GM23338 (cell line): ENCODE measurements around the gene NEU4. TPM values are rescaled to one million over a fixed set of nuclear protein-coding genes. Genes with fewer than 3 reads are reported as not detected.
"Not testable (repeated sequence)": the region's sequence is repeated elsewhere in the genome, so short reads cannot be mapped to it uniquely, and the experiment has no call there.

Source experiments
- ATAC-seq: fragments of 200-7000 bp; cut with Tn5 transposase; 3 replicates; pipeline ENCODE4 v1.9.1; 2020
- DNase-seq: peaks from one replicate; pipeline ENCODE4 v3.0.0-alpha.2; 2015; ENCODE audit warnings: low spot score
- H2AFZ ChIP-seq: fragments of 200-600 bp; sonication (generic); 2 replicates; pipeline ENCODE4 v1.8.0; 2016; ENCODE audit warnings: antibody characterized with exemption, mild to moderate bottlenecking, moderate library complexity
- H3F3A ChIP-seq: fragments of 200-600 bp; sonication (generic); replicated peaks from 2 replicates; pipeline ENCODE4 v1.8.0; 2017; ENCODE audit warnings: antibody characterized with exemption, mixed run types, low read depth
- H3K27ac ChIP-seq: fragments of 200-600 bp; sonication (generic); 2 replicates; pipeline ENCODE4 v1.6.1; 2016; ENCODE audit warnings: low read depth
- H3K27me3 ChIP-seq: fragments of 200-600 bp; sonication (generic); 2 replicates; pipeline ENCODE4 v1.8.0; 2016; ENCODE audit warnings: mild to moderate bottlenecking, mixed run types, moderate library complexity; ENCODE audit not compliant: insufficient read depth
- H3K36me3 ChIP-seq: fragments of 200-600 bp; sonication (generic); 2 replicates; pipeline ENCODE4 v1.8.0; 2016; ENCODE audit warnings: mild to moderate bottlenecking; ENCODE audit not compliant: insufficient read depth
- H3K4me1 ChIP-seq: fragments of 200-600 bp; sonication (generic); 2 replicates; pipeline ENCODE4 v1.8.0; 2016; ENCODE audit warnings: mild to moderate bottlenecking, moderate library complexity; ENCODE audit not compliant: insufficient read depth
- H3K4me2 ChIP-seq: fragments of 200-600 bp; sonication (generic); 2 replicates; pipeline ENCODE4 v1.7.1; 2017; ENCODE audit warnings: mixed run types
- H3K4me3 ChIP-seq: fragments of 200-600 bp; sonication (generic); 2 replicates; pipeline ENCODE4 v1.6.1; 2016; ENCODE audit warnings: mixed run types
- H3K79me2 ChIP-seq: fragments of 200-600 bp; sonication (generic); replicated peaks from 2 replicates; pipeline ENCODE4 v1.8.0; 2017; ENCODE audit warnings: mild to moderate bottlenecking; ENCODE audit not compliant: insufficient read depth
- H3K9me2 ChIP-seq: fragments of 200-600 bp; sonication (generic); 2 replicates; pipeline ENCODE4 v1.8.0; 2017; ENCODE audit not compliant: insufficient read depth
- H4K20me1 ChIP-seq: fragments of 200-600 bp; sonication (generic); replicated peaks from 2 replicates; pipeline ENCODE4 v1.8.0; 2017; ENCODE audit warnings: mild to moderate bottlenecking; ENCODE audit not compliant: insufficient read depth
- H3K27ac Mint-ChIP-seq: 2 replicates; pipeline ENCODE4 v1.8.0; 2020; ENCODE audit warnings: inconsistent platforms, mild to moderate bottlenecking, moderate library complexity, mixed read lengths
- H3K27me3 Mint-ChIP-seq: 3 replicates; pipeline ENCODE4 v1.8.0; 2022; ENCODE audit warnings: low read depth, mild to moderate bottlenecking, moderate library complexity, mixed read lengths, inconsistent platforms; ENCODE audit not compliant: insufficient read depth, poor library complexity
- H3K36me3 Mint-ChIP-seq: 3 replicates; pipeline ENCODE4 v1.8.0; 2021; ENCODE audit warnings: low read depth, mild to moderate bottlenecking, inconsistent platforms, moderate library complexity, mixed read lengths
- H3K4me1 Mint-ChIP-seq: 3 replicates; pipeline ENCODE4 v1.8.0; 2020; ENCODE audit warnings: mild to moderate bottlenecking, inconsistent platforms, mixed read lengths
- H3K4me3 Mint-ChIP-seq: 3 replicates; pipeline ENCODE4 v1.8.0; 2021; ENCODE audit warnings: moderate library complexity, mild to moderate bottlenecking, inconsistent platforms, mixed read lengths
- H3K9me3 Mint-ChIP-seq: 3 replicates; pipeline ENCODE4 v1.8.0; 2020; ENCODE audit warnings: moderate library complexity, mild to moderate bottlenecking, inconsistent platforms, mixed read lengths
- CTCF ChIP-seq, 2 experiments: fragments of 200-600 bp in 1 of 2; sonication (generic) in 1 of 2; conservative IDR thresholded peaks; 2 replicates each; pipeline versions ENCODE4 v1.5.1 to v1.6.1; 2016 to 2017; ENCODE audit warnings: antibody characterized with exemption in 2 of 2, low read depth in 2 of 2, mild to moderate bottlenecking in 2 of 2, moderate library complexity in 1 of 2
- NANOG ChIP-seq: IDR thresholded peaks from 2 replicates; pipeline ENCODE4 v1.6.1; 2016; ENCODE audit warnings: antibody characterized with exemption, borderline replicate concordance
- ZNF462 ChIP-seq: fragments of 250-450 bp; sonication (Bioruptor Pico); IDR thresholded peaks from 2 replicates; pipeline ENCODE4 v1.5.0; 2020; ENCODE audit warnings: mild to moderate bottlenecking, moderate library complexity
- long read RNA-seq: library from polyadenylated mRNA; unstranded; transcript quantifications from one replicate; pipeline ENCODE4 v2.0.0, GENCODE V29; 2020; ENCODE audit not compliant: unreplicated experiment
- polyA plus RNA-seq: library from polyadenylated mRNA; unstranded; fragments of >200 nt; fragmentation: Nextera tagmentation; extraction: Ambion mirVana; gene quantifications from 2 replicates; pipeline ENCODE4 v1.2.1, GENCODE V29; 2016
- total RNA-seq: library from RNA; depleted of rRNA; stranded (reverse); fragments of >200 nt; shearing (Covaris generic); gene quantifications from 2 replicates; pipeline ENCODE4 v1.2.3, GENCODE V29; 2014; rRNA removed

NEU4 gene
- total RNA-seq = 0.62 and 1.2 TPM in 2 replicates
- polyA plus RNA-seq = 0.12 and 0.29 TPM in 2 replicates
- long read RNA-seq, partial matches to known transcripts = 0 of 1 reads
- long read RNA-seq, other reads (novel, unspliced or antisense) = 0 of 1 reads

- H3K79me2 ChIP-seq = no peaks in the 10 kb centered on the region
- no peaks in the 10 kb centered on the region; the same call in 2 of the 3 replicates for H3K36me3 Mint-ChIP-seq
- no peak within 1 kb of the TSS for H3K4me3 ChIP-seq
- H3K4me1 ChIP-seq = peaks cover 16% of the 10 kb centered on the region; the same call in 1 of the 2 replicates
- no peak within 1 kb of the TSS for H3K27ac Mint-ChIP-seq
- H4K20me1 ChIP-seq = no peaks in the 10 kb centered on the region
- TF ChIP-seq ZNF462 (CRISPR knock-in tag) = no peak
- peak in 1 of 2 experiments; percentile 16; a peak in 1 of 4 replicates for TF ChIP-seq CTCF (conservative IDR thresholded peaks at IDR 0.05; ENCODE audit: low read depth in 2 of 2)
- no peak for TF ChIP-seq NANOG
- H3K27ac ChIP-seq = no peak within 1 kb of the TSS
- peaks cover 24% of the 10 kb centered on the region for H3K27me3 Mint-ChIP-seq
- H3K4me2 ChIP-seq = peak within 1 kb of the TSS; percentile 49
- peak within 1 kb of the TSS; percentile 34; the same call in 1 of the 3 replicates for H3K4me3 Mint-ChIP-seq
- H3K9me3 Mint-ChIP-seq = no peaks in the 10 kb centered on the region
- H3K36me3 ChIP-seq = no peaks in the 10 kb centered on the region
- H3K27me3 ChIP-seq = peaks cover 10% of the 10 kb centered on the region
- DNase-seq (no peak), ATAC-seq (peak; percentile 25)
- H3F3A ChIP-seq = peaks cover 11% of the 10 kb centered on the region; the same call in 1 of the 2 replicates
- no peaks in the 10 kb centered on the region for H3K9me2 ChIP-seq
- peak within 1 kb of the TSS; percentile 70; the same call in 1 of the 2 replicates for H2AFZ ChIP-seq
- H3K4me1 Mint-ChIP-seq = peaks cover 14% of the 10 kb centered on the region
These were observed at the start of gene NEU4 for GRCh38 chr2:241808721-241809382. TSS of gene NEU4 (plus strand) at chr2:241809193. CDS start at chr2:241814485, 5,292 bp downstream.

- H3K27ac Mint-ChIP-seq, H3K4me1 Mint-ChIP-seq, H2AFZ ChIP-seq, H3K9me2 ChIP-seq, H3K27me3 Mint-ChIP-seq, H4K20me1 ChIP-seq, H3K36me3 ChIP-seq, H3K27ac ChIP-seq, H3F3A ChIP-seq, ATAC-seq, H3K4me3 ChIP-seq, H3K79me2 ChIP-seq, H3K4me2 ChIP-seq, H3K27me3 ChIP-seq, DNase-seq, H3K4me3 Mint-ChIP-seq, H3K4me1 ChIP-seq: not testable (repeated sequence)
- peaks cover 26% of the 10 kb centered on the region for H3K36me3 Mint-ChIP-seq
- peaks cover 23% of the 10 kb centered on the region for H3K9me3 Mint-ChIP-seq
These were observed 49.1 kb upstream of the NEU4 start for GRCh38 chr2:241759893-241760292.
